ENCODE results near the gene SMOC1. TPM values are rescaled to one million over a fixed set of nuclear protein-coding genes. Genes with fewer than 3 reads are reported as not detected.

Gene SMOC1
- total RNA-seq (2021) (not detected in 2 replicates), Bru-seq, nascent RNA (percentile 2 among the genes with signal in this experiment), BruChase-seq, experiment 1, labeled RNA remaining after a 2-hour chase (percentile 5 among the genes with signal in this experiment), BruChase-seq, experiment 2, labeled RNA remaining after a 6-hour chase (percentile 5 among the genes with signal in this experiment)
- long read RNA-seq: 0 reads

DNA sequence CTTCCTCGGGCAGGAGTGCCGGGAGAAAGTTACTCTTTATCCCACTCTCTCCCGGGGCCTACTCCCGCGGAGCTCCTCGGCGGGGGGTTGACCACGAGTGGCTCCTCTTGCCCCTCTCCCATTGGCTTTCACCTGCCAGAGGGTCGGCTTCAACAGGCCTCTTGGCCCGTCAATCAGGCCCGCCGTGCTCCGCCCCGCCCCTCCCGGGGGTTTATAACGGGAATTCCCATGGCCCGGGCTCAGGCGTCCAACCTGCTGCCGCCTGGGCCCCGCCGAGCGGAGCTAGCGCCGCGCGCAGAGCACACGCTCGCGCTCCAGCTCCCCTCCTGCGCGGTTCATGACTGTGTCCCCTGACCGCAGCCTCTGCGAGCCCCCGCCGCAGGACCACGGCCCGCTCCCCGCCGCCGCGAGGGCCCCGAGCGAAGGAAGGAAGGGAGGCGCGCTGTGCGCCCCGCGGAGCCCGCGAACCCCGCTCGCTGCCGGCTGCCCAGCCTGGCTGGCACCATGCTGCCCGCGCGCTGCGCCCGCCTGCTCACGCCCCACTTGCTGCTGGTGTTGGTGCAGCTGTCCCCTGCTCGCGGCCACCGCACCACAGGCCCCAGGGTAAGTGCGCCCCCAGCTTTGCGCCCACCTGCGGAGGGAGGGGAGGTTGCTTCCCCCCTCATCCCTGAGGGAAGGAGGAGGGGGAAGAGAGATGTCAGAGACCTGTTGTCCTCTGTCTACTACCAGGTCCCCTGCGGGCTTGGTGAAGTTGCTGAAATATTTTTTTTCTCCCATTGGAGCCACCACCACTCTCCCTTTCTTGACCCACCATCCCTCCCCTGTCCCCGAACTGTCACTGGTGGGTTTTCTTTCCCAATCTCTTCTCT lies at the start of gene SMOC1:
TSS of gene SMOC1 (plus strand) at position 242 of the 869 bp plus-strand sequence. CDS start at position 505, 263 bp downstream.
- H4K20me1 ChIP-seq (ENCODE audit: insufficient read depth): no peaks in the 10 kb centered on the region
- TF ChIP-seq, protein P1, sequence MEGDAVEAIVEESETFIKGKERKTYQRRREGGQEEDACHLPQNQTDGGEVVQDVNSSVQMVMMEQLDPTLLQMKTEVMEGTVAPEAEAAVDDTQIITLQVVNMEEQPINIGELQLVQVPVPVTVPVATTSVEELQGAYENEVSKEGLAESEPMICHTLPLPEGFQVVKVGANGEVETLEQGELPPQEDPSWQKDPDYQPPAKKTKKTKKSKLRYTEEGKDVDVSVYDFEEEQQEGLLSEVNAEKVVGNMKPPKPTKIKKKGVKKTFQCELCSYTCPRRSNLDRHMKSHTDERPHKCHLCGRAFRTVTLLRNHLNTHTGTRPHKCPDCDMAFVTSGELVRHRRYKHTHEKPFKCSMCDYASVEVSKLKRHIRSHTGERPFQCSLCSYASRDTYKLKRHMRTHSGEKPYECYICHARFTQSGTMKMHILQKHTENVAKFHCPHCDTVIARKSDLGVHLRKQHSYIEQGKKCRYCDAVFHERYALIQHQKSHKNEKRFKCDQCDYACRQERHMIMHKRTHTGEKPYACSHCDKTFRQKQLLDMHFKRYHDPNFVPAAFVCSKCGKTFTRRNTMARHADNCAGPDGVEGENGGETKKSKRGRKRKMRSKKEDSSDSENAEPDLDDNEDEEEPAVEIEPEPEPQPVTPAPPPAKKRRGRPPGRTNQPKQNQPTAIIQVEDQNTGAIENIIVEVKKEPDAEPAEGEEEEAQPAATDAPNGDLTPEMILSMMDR (conservative IDR thresholded peaks at IDR 0.05): no peak
- TF ChIP-seq EZH2 (IDR thresholded peaks at IDR 0.05; ENCODE audit: low read depth): no peak
- intact Hi-C loops (cut with micrococcal nuclease; ENCODE audit: unreplicated experiment): no loop called here
- no peak within 1 kb of the TSS for H3K27ac ChIP-seq
- no peaks in the 10 kb centered on the region for H3K4me1 ChIP-seq (replicated peaks; ENCODE audit: insufficient read depth)
- H3K27me3 ChIP-seq (ENCODE audit: insufficient read depth, low read depth): peaks cover 26% of the 10 kb centered on the region; the same call in 1 of the 2 replicates
- H3K4me2 ChIP-seq: no peak within 1 kb of the TSS
- no TSS peak for BruUV-seq (replicated peaks)
- no peak for DNase-seq
- H3K9me3 ChIP-seq (ENCODE audit: insufficient read depth, low read depth): no peaks in the 10 kb centered on the region
- H3K4me3 ChIP-seq: no peak within 1 kb of the TSS
- no peaks in the 10 kb centered on the region for H3F3A ChIP-seq (ENCODE audit: insufficient read depth, low read depth)
- no peaks in the 10 kb centered on the region for H3K79me2 ChIP-seq (ENCODE audit: low read depth)
- H2AFZ ChIP-seq: no peak within 1 kb of the TSS
- POLR2A ChIA-PET (ENCODE audit: unreplicated experiment): no interaction called here
- H3K36me3 ChIP-seq (ENCODE audit: low read depth): no peaks in the 10 kb centered on the region
- no peaks in the 10 kb centered on the region for H3K9me2 ChIP-seq (ENCODE audit: insufficient read depth)
- CTCF ChIA-PET: no interaction called here

GRCh38 chr14:69838881-69839416 lies 40.3 kb upstream of the SMOC1 start:
- no peaks in the 10 kb centered on the region for H3K79me2 ChIP-seq (ENCODE audit: low read depth)
- TF ChIP-seq, protein P1 (conservative IDR thresholded peaks at IDR 0.05): no peak
- TF ChIP-seq EZH2 (IDR thresholded peaks at IDR 0.05; ENCODE audit: low read depth): no peak
- no peaks in the 10 kb centered on the region for H3K4me1 ChIP-seq (replicated peaks; ENCODE audit: insufficient read depth)
- BruUV-seq (replicated peaks): no TSS peak
- no peak overlapping the region for H3K27ac ChIP-seq
- POLR2A ChIA-PET (ENCODE audit: unreplicated experiment): no interaction called here
- no peak overlapping the region for H3K4me3 ChIP-seq
- DNase-seq: no peak
- no peak overlapping the region for H3K4me2 ChIP-seq
- H3F3A ChIP-seq (ENCODE audit: insufficient read depth, low read depth): no peaks in the 10 kb centered on the region
- intact Hi-C loops (cut with micrococcal nuclease; ENCODE audit: unreplicated experiment): no loop called here
- H3K9me3 ChIP-seq (ENCODE audit: insufficient read depth, low read depth): no peaks in the 10 kb centered on the region
- no peak overlapping the region for H2AFZ ChIP-seq
- H4K20me1 ChIP-seq (ENCODE audit: insufficient read depth): no peaks in the 10 kb centered on the region
- H3K9me2 ChIP-seq (ENCODE audit: insufficient read depth): no peaks in the 10 kb centered on the region
- no peaks in the 10 kb centered on the region for H3K36me3 ChIP-seq (ENCODE audit: low read depth)
- CTCF ChIA-PET: no interaction called here
- H3K27me3 ChIP-seq (ENCODE audit: insufficient read depth, low read depth): peaks cover 28% of the 10 kb centered on the region

DNA sequence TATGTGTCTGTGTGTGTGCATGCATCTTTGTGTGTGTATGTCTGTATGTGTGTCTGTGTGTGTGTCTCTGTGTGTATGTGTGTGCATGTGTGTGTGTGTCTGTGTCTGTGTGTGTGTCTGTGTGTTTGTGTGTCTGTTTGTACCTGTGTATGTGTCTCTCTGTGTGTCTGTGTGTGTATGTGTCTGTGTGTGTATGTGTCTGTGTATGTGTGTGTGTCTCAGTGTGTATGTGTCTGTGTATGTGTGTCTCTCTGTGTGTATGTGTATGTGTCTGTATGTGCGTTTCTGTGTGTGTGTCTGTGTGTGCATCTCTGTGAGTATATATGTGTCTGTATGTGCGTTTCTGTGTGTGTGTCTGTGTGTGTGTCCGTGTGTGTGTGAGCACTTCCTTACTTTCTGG lies 39.6 kb upstream of the SMOC1 start:
- TF ChIP-seq, protein P1 (conservative IDR thresholded peaks at IDR 0.05): no peak
- no peak for TF ChIP-seq EZH2 (IDR thresholded peaks at IDR 0.05; ENCODE audit: low read depth)
- Histone ChIP-seq H3K36me3 (ENCODE audit: low read depth) (no peaks in the 10 kb centered on the region), H3F3A (ENCODE audit: insufficient read depth, low read depth) (no peaks in the 10 kb centered on the region), H3K9me2 (ENCODE audit: insufficient read depth) (no peaks in the 10 kb centered on the region), H3K79me2 (ENCODE audit: low read depth) (no peaks in the 10 kb centered on the region), H2AFZ (no peak overlapping the region), H3K4me1 (replicated peaks; ENCODE audit: insufficient read depth) (no peaks in the 10 kb centered on the region), H3K9me3 (ENCODE audit: insufficient read depth, low read depth) (no peaks in the 10 kb centered on the region), H3K27me3 (ENCODE audit: insufficient read depth, low read depth) (peaks cover 28% of the 10 kb centered on the region), H3K4me3 (no peak overlapping the region), H4K20me1 (ENCODE audit: insufficient read depth) (no peaks in the 10 kb centered on the region), H3K27ac (no peak overlapping the region), H3K4me2 (no peak overlapping the region)
- intact Hi-C loops (cut with micrococcal nuclease; ENCODE audit: unreplicated experiment): no loop called here
- ChIA-PET POLR2A (ENCODE audit: unreplicated experiment) (no interaction called here), CTCF (no interaction called here)
- no TSS peak for BruUV-seq (replicated peaks)
- no peak for DNase-seq
